Panc1 (cell line): ENCODE data around the gene KRTAP10-7. TPM values are rescaled to one million over a fixed set of nuclear protein-coding genes. Genes with fewer than 3 reads are reported as not detected.
"Not testable (repeated sequence)": the region's sequence is repeated elsewhere in the genome, so short reads cannot be mapped to it uniquely, and the experiment has no call there.

Experiments
- ATAC-seq: fragments of 200-7000 bp; cut with Tn5 transposase; 2 replicates; pipeline ENCODE4 v1.9.1; 2020; ENCODE audit warnings: mild to moderate bottlenecking, moderate library complexity
- BruUV-seq: library from RNA; stranded (reverse); fragments of 400-500 nt; replicated peaks from 2 replicates; lab custom pipeline; 2021; lab: Mats Ljungman, UMichigan
- CTCF ChIA-PET: fragments of 300-600 bp; sonication (Branson Sonifier 250); formaldehyde crosslinking; loops from one replicate; lab custom pipeline; 2022; ENCODE audit warnings: antibody characterized with exemption; lab: Charles Lee
- POLR2A ChIA-PET: fragments of 300-600 bp; sonication (Branson Sonifier 250); formaldehyde crosslinking; loops from one replicate; lab custom pipeline; 2022; ENCODE audit warnings: antibody characterized with exemption; lab: Charles Lee
- DNase-seq: peaks from one replicate; pipeline ENCODE4 v3.0.0-alpha.2; 2010; ENCODE audit warnings: low read depth, low spot score
- H3K27ac ChIP-seq: 2 replicates; pipeline ENCODE4 v1.5.1; 2011; ENCODE audit warnings: mild to moderate bottlenecking, low read length, inconsistent platforms
- H3K27me3 ChIP-seq: fragments of 200-500 bp; sonication (Bioruptor generic); 2 replicates; pipeline ENCODE4 v1.6.0; 2014; ENCODE audit warnings: low read length, inconsistent platforms; ENCODE audit not compliant: control insufficient read depth, insufficient read depth
- H3K36me3 ChIP-seq: fragments of 200-500 bp; sonication (Bioruptor generic); 2 replicates; pipeline ENCODE4 v1.5.1; 2014; ENCODE audit warnings: inconsistent platforms, mild to moderate bottlenecking, low read length, moderate library complexity; ENCODE audit not compliant: control insufficient read depth, insufficient read depth
- H3K4me1 ChIP-seq: 2 replicates; pipeline ENCODE4 v1.5.1; 2011; ENCODE audit warnings: inconsistent platforms, mild to moderate bottlenecking, low read length, moderate library complexity; ENCODE audit not compliant: control insufficient read depth, insufficient read depth
- H3K4me3 ChIP-seq, 2 experiments: 2 replicates each; pipeline ENCODE4 v1.5.1; 2011 to 2012; ENCODE audit warnings: low read depth in 2 of 2, low read length in 2 of 2, mild to moderate bottlenecking in 2 of 2, inconsistent platforms in 1 of 2, moderate library complexity in 1 of 2
- H3K9me3 ChIP-seq: fragments of 200-500 bp; sonication (Bioruptor generic); 2 replicates; pipeline ENCODE4 v1.5.1; 2014; ENCODE audit warnings: low read depth, mild to moderate bottlenecking, inconsistent platforms, low read length, moderate library complexity; ENCODE audit not compliant: control insufficient read depth, insufficient read depth
- CTCF ChIP-seq: fragments of 450-650 bp; IDR thresholded peaks from 2 replicates; pipeline ENCODE4 v1.5.1; 2017; ENCODE audit warnings: mild to moderate bottlenecking
- POLR2AphosphoS5 ChIP-seq: IDR thresholded peaks from 2 replicates; pipeline ENCODE4 v1.6.1; 2012; ENCODE audit warnings: mild to moderate bottlenecking, low read depth, low read length, moderate library complexity
- REST ChIP-seq, 2 experiments: IDR thresholded peaks; 2 replicates each; pipeline ENCODE4 v1.6.1; 2011 to 2012; ENCODE audit warnings: low read depth in 2 of 2, control low read depth in 1 of 2, low read length in 1 of 2, mild to moderate bottlenecking in 1 of 2, moderate library complexity in 1 of 2; ENCODE audit not compliant: insufficient read depth in 1 of 2
- SIN3A ChIP-seq: IDR thresholded peaks from 2 replicates; pipeline ENCODE4 v1.6.1; 2012; ENCODE audit warnings: low read depth, mild to moderate bottlenecking, low read length, moderate library complexity, borderline replicate concordance; ENCODE audit not compliant: insufficient read depth
- TCF7L2 ChIP-seq: IDR thresholded peaks from 2 replicates; pipeline ENCODE4 v1.6.1; 2011; ENCODE audit warnings: mild to moderate bottlenecking, low read depth, low read length, inconsistent platforms
- in situ Hi-C: cut with HindIII; loops from 2 replicates; pipeline ENCODE4 v1.10.0; 2016; ENCODE audit warnings: low sequenced_read_pairs, low pct_unique_long_range_greater_than_20kb
- intact Hi-C: fragments of 100-400 bp; cut with micrococcal nuclease; formaldehyde crosslinking; loops from one replicate; pipeline ENCODE4 v1.10.0; 2022; ENCODE audit not compliant: unreplicated experiment
- total RNA-seq: library from RNA; stranded (reverse); gene quantifications from one replicate; pipeline ENCODE4 v1.2.1, GENCODE V29; 2021; ENCODE audit not compliant: unreplicated experiment

The KRTAP10-7 gene
- total RNA-seq, 1 experiment from 2014 or later = not detected

GRCh38 chr21:44556879-44557278 lies 43.5 kb upstream of the KRTAP10-7 start:
- no peaks in the 10 kb centered on the region for H3K9me3 ChIP-seq
- in situ Hi-C loops (no loop called here), intact Hi-C loops (no loop called here)
- H3K36me3 ChIP-seq = no peaks in the 10 kb centered on the region
- H3K27me3 ChIP-seq = no peaks in the 10 kb centered on the region
- ChIA-PET CTCF (no interaction called here), POLR2A (no interaction called here)
- DNase-seq = no peak
- H3K4me3 ChIP-seq = no peak overlapping the region
- no TSS peak for BruUV-seq
- TF ChIP-seq POLR2AphosphoS5 (no peak), SIN3A (no peak), REST (IDR thresholded peaks at IDR 0.05; ENCODE audit: insufficient read depth in 1 of 2, low read depth in 2 of 2, low read length in 1 of 2) (no peak), TCF7L2 (no peak), CTCF (no peak)
- H3K4me1 ChIP-seq = no peaks in the 10 kb centered on the region
- ATAC-seq = no peak
- no peak overlapping the region for H3K27ac ChIP-seq

GRCh38 chr21:44557491-44558328 lies 42.7 kb upstream of the KRTAP10-7 start:
- ChIA-PET CTCF (no interaction called here), POLR2A (no interaction called here)
- no TSS peak for BruUV-seq
- no peak overlapping the region for H3K27ac ChIP-seq
- no peaks in the 10 kb centered on the region for H3K4me1 ChIP-seq
- H3K4me3 ChIP-seq = no peak overlapping the region
- no peaks in the 10 kb centered on the region for H3K27me3 ChIP-seq
- intact Hi-C loops (no loop called here), in situ Hi-C loops (no loop called here)
- ATAC-seq = no peak
- no peak for DNase-seq
- H3K36me3 ChIP-seq = no peaks in the 10 kb centered on the region
- no peaks in the 10 kb centered on the region for H3K9me3 ChIP-seq
- TF ChIP-seq CTCF = no peak
- TF ChIP-seq SIN3A = no peak
- TF ChIP-seq POLR2AphosphoS5 = no peak
- no peak for TF ChIP-seq REST (IDR thresholded peaks at IDR 0.05; ENCODE audit: insufficient read depth in 1 of 2, low read depth in 2 of 2, low read length in 1 of 2)
- TF ChIP-seq TCF7L2 = no peak

- H3K9me3 ChIP-seq, CTCF ChIA-PET, H3K27ac ChIP-seq, H3K4me1 ChIP-seq, BruUV-seq, H3K4me3 ChIP-seq, ATAC-seq, H3K36me3 ChIP-seq, H3K27me3 ChIP-seq, intact Hi-C loops, POLR2A ChIA-PET, DNase-seq, in situ Hi-C loops: not testable (repeated sequence)
Observed at GRCh38 chr21:44558329-44558675, 42.1 kb upstream of the KRTAP10-7 start.
